Measurements from ENCODE around the gene PCDHGC5.

Gene PCDHGC5

DNA sequence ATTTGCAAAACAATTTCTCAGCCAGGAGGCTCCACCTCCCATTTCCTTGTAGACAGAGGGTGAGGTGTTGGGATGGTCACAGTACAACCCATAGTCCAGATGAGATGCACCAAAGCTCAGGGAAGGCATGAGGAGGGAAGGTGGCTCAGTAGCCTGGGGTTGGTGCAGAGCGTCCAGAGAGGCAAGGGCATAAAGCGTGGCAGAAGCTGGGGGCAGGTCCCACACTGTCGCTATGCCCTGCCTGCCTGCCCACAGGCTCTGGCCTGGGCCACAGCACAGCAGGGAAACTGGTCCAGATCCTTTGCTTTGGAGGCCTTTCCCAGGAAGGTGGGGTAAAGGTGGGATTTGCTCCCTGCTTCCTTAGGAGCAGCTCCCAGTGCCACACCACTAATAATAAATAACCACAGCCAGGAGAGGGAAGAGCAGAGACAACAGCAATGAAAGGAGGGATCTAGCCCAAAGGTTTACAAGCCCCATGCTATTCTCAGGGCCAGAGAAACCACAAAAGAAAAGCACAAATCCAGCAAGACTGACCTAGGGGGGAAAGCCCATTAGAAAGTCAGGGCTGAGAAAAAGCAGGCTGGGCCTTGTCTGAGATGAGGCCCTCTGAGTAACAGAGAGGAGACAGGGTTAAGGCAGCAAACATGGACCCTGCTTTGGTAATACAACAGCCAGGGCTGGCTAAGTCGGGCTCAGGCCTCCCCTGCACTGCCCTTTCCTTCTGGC lies 27.2 kb downstream of the PCDHGC5 start:
- Histone ChIP-seq H3K4me3 (replicated peaks; ENCODE audit: insufficient read depth, low read length) (no peak overlapping the region), H3K27me3 (ENCODE audit: insufficient read depth, poor library complexity, severe bottlenecking) (no peaks in the 10 kb centered on the region), H3K27ac (replicated peaks) (no peak overlapping the region)
- DNase-seq (ENCODE audit: low read depth in 1 of 2, low spot score in 1 of 2) = no peak
- TF ChIP-seq, protein P1, sequence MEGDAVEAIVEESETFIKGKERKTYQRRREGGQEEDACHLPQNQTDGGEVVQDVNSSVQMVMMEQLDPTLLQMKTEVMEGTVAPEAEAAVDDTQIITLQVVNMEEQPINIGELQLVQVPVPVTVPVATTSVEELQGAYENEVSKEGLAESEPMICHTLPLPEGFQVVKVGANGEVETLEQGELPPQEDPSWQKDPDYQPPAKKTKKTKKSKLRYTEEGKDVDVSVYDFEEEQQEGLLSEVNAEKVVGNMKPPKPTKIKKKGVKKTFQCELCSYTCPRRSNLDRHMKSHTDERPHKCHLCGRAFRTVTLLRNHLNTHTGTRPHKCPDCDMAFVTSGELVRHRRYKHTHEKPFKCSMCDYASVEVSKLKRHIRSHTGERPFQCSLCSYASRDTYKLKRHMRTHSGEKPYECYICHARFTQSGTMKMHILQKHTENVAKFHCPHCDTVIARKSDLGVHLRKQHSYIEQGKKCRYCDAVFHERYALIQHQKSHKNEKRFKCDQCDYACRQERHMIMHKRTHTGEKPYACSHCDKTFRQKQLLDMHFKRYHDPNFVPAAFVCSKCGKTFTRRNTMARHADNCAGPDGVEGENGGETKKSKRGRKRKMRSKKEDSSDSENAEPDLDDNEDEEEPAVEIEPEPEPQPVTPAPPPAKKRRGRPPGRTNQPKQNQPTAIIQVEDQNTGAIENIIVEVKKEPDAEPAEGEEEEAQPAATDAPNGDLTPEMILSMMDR (IDR thresholded peaks at IDR 0.05; ENCODE audit: insufficient read depth, low read length) = no peak
- TF ChIP-seq, protein P2, sequence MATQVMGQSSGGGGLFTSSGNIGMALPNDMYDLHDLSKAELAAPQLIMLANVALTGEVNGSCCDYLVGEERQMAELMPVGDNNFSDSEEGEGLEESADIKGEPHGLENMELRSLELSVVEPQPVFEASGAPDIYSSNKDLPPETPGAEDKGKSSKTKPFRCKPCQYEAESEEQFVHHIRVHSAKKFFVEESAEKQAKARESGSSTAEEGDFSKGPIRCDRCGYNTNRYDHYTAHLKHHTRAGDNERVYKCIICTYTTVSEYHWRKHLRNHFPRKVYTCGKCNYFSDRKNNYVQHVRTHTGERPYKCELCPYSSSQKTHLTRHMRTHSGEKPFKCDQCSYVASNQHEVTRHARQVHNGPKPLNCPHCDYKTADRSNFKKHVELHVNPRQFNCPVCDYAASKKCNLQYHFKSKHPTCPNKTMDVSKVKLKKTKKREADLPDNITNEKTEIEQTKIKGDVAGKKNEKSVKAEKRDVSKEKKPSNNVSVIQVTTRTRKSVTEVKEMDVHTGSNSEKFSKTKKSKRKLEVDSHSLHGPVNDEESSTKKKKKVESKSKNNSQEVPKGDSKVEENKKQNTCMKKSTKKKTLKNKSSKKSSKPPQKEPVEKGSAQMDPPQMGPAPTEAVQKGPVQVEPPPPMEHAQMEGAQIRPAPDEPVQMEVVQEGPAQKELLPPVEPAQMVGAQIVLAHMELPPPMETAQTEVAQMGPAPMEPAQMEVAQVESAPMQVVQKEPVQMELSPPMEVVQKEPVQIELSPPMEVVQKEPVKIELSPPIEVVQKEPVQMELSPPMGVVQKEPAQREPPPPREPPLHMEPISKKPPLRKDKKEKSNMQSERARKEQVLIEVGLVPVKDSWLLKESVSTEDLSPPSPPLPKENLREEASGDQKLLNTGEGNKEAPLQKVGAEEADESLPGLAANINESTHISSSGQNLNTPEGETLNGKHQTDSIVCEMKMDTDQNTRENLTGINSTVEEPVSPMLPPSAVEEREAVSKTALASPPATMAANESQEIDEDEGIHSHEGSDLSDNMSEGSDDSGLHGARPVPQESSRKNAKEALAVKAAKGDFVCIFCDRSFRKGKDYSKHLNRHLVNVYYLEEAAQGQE (IDR thresholded peaks at IDR 0.05; ENCODE audit: insufficient replicate concordance, low read depth) = no peak
- TF ChIP-seq SPI1 (IDR thresholded peaks at IDR 0.05; ENCODE audit: borderline replicate concordance, low read depth) (no peak), POLR2AphosphoS5 (IDR thresholded peaks at IDR 0.05; ENCODE audit: low read depth) (no peak), GABPA (IDR thresholded peaks at IDR 0.05; ENCODE audit: low read depth) (no peak)

DNA sequence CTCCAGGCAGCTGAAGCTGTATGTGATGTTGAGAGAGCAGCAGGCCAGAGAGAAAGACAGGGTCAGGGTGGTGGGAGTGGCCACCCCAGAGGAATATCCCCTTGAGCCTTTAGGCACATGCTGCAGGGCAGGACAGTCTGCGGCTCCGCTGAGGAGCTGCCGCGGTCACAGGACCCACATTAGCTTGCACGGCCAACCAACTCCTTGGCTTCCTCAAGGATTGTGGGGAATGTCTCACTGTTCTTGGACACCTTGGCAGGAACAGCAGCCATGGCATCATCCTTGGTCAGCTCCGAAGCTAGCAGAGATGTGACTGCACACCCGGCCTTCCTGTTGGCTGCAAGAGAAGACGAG lies 27.8 kb downstream of the PCDHGC5 start:
- H3K27me3 ChIP-seq (ENCODE audit: insufficient read depth, poor library complexity, severe bottlenecking) = no peaks in the 10 kb centered on the region
- TF ChIP-seq SPI1 (IDR thresholded peaks at IDR 0.05; ENCODE audit: borderline replicate concordance, low read depth) (no peak), GABPA (IDR thresholded peaks at IDR 0.05; ENCODE audit: low read depth) (no peak), POLR2AphosphoS5 (IDR thresholded peaks at IDR 0.05; ENCODE audit: low read depth) (no peak)
- TF ChIP-seq, protein P1 (IDR thresholded peaks at IDR 0.05; ENCODE audit: insufficient read depth, low read length) = no peak
- TF ChIP-seq, protein P2 (IDR thresholded peaks at IDR 0.05; ENCODE audit: insufficient replicate concordance, low read depth) = no peak
- DNase-seq (ENCODE audit: low read depth in 1 of 2, low spot score in 1 of 2) = no peak
- no peak overlapping the region for H3K4me3 ChIP-seq (replicated peaks; ENCODE audit: insufficient read depth, low read length)
- H3K27ac ChIP-seq (replicated peaks) = no peak overlapping the region

DNA sequence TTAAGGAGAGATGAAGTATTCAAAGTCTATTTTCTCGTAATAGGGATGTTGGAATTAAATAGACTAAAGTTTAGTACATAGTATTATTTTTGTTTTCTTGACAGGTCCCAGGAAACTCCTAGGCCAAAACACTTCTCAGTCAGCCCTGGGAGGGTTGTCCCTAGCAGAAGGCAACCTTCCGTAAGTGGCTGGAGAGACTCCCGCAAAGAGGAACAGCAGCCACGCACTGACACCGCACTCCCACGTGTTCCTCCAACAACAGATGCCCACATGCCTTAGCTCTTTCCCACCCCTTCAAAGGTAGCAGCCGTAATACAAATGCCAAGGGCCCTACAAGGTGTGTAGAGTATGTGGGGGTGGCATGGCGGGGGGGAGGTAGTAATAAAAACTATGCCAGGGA lies 28.4 kb downstream of the PCDHGC5 start:
- Histone ChIP-seq H3K4me3 (replicated peaks; ENCODE audit: insufficient read depth, low read length) (no peak overlapping the region), H3K27ac (replicated peaks) (no peak overlapping the region), H3K27me3 (ENCODE audit: insufficient read depth, poor library complexity, severe bottlenecking) (no peaks in the 10 kb centered on the region)
- no peak for DNase-seq (ENCODE audit: low read depth in 1 of 2, low spot score in 1 of 2)
- TF ChIP-seq GABPA (IDR thresholded peaks at IDR 0.05; ENCODE audit: low read depth) = no peak
- TF ChIP-seq SPI1 (IDR thresholded peaks at IDR 0.05; ENCODE audit: borderline replicate concordance, low read depth) = peak; percentile 6; the same call in 1 of the 2 replicates

DNA sequence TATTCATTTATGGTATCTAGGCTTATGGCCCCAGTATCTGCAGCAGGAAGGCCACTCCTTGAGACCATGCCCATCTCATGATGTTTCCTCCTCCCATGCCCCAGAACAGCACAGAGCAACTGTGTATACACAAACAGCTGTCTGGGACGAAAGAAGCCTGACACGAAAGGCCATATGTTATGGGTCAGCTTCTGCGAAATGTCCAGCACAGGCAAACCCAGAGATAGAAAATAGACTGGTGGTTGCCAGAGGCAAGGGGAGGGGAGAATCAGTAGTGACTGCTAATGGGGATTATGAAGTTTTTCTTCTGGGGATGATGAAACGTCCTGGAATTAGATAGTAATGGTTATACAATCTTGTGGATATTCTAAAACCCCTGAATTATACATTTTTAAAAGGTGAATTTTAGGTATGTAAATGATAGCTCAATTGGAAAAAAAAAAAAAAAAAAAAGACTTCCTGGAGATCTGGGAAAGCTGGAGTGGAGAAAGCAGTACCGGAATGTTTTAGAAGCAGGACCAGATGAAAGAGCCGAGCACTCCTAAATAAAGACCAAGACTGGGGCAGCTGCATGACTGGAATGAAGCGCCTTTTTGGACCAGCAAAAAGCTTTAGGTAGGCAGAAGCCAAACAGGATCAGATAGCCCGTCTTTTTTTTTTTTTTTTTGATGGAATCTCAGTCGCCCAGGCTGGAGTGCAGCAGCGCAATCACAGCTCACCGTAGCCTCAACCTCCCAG lies 29.2 kb downstream of the PCDHGC5 start:
- no peak overlapping the region for H3K4me3 ChIP-seq (replicated peaks; ENCODE audit: insufficient read depth, low read length)
- TF ChIP-seq GABPA (IDR thresholded peaks at IDR 0.05; ENCODE audit: low read depth) (no peak), POLR2AphosphoS5 (IDR thresholded peaks at IDR 0.05; ENCODE audit: low read depth) (no peak), SPI1 (IDR thresholded peaks at IDR 0.05; ENCODE audit: borderline replicate concordance, low read depth) (no peak)
- TF ChIP-seq, protein P2 (IDR thresholded peaks at IDR 0.05; ENCODE audit: insufficient replicate concordance, low read depth) = no peak
- TF ChIP-seq, protein P1 (IDR thresholded peaks at IDR 0.05; ENCODE audit: insufficient read depth, low read length) = no peak
- H3K27me3 ChIP-seq (ENCODE audit: insufficient read depth, poor library complexity, severe bottlenecking) = no peaks in the 10 kb centered on the region
- DNase-seq (ENCODE audit: low read depth in 1 of 2, low spot score in 1 of 2) = no peak
- H3K27ac ChIP-seq (replicated peaks) = no peak overlapping the region

Measured in HL-60 (cell line).